OCI-LY1 (cell line): ENCODE results near the gene TTYH1.
A peak's percentile ranks its signal among the peaks of the same experiment; 100 is the strongest.
"Not testable (repeated sequence)": the region's sequence is repeated elsewhere in the genome, so short reads cannot be mapped to it uniquely, and the experiment has no call there.

Experiments
- H2AFZ ChIP-seq: fragments of 200-600 bp; sonication (generic), shearing (Covaris generic); 2 replicates; pipeline ENCODE4 v1.6.0; 2014; ENCODE audit warnings: antibody characterized with exemption, mild to moderate bottlenecking, low read length
- H3F3A ChIP-seq: fragments of 200-600 bp; sonication (generic), shearing (Covaris generic); 2 replicates; pipeline ENCODE4 v1.6.0; 2014; ENCODE audit warnings: mild to moderate bottlenecking, antibody characterized with exemption, low read length, moderate library complexity; ENCODE audit not compliant: insufficient read depth
- H3K27ac ChIP-seq: fragments of 200-600 bp; sonication (generic); 2 replicates; pipeline ENCODE4 v1.5.1; 2014; ENCODE audit warnings: low read length, mixed run types, mild to moderate bottlenecking, low read depth; ENCODE audit not compliant: poor library complexity, severe bottlenecking
- H3K27me3 ChIP-seq: fragments of 200-600 bp; sonication (generic); 2 replicates; pipeline ENCODE4 v1.6.0; 2014; ENCODE audit warnings: antibody characterized with exemption, mild to moderate bottlenecking, low read length, moderate library complexity; ENCODE audit not compliant: insufficient read depth
- H3K36me3 ChIP-seq: fragments of 200-600 bp; sonication (generic); 2 replicates; pipeline ENCODE4 v1.6.1; 2014; ENCODE audit warnings: mild to moderate bottlenecking, antibody characterized with exemption, low read length, moderate library complexity, mixed read lengths; ENCODE audit not compliant: insufficient read depth
- H3K4me1 ChIP-seq: fragments of 200-600 bp; sonication (generic); 2 replicates; pipeline ENCODE4 v1.5.1; 2014; ENCODE audit warnings: mild to moderate bottlenecking, low read length, moderate library complexity; ENCODE audit not compliant: insufficient read depth, severe bottlenecking
- H3K4me2 ChIP-seq: fragments of 200-600 bp; sonication (generic), shearing (Covaris generic); 2 replicates; pipeline ENCODE4 v1.6.1; 2014; ENCODE audit warnings: low read length
- H3K4me3 ChIP-seq: fragments of 200-600 bp; sonication (generic); 2 replicates; pipeline ENCODE4 v1.5.1; 2014; ENCODE audit warnings: low read length, low read depth, mild to moderate bottlenecking, mixed read lengths; ENCODE audit not compliant: poor library complexity, severe bottlenecking
- H3K79me2 ChIP-seq: fragments of 200-600 bp; shearing (Covaris generic); 2 replicates; pipeline ENCODE4 v1.6.1; 2016; ENCODE audit warnings: mixed run types, low read length, mixed read lengths; ENCODE audit not compliant: insufficient read depth
- H3K9ac ChIP-seq: fragments of 200-600 bp; sonication (generic), shearing (Covaris generic); 2 replicates; pipeline ENCODE4 v1.6.1; 2014; ENCODE audit warnings: mild to moderate bottlenecking, low read length, mixed read lengths
- H3K9me2 ChIP-seq: fragments of 200-600 bp; sonication (generic), shearing (Covaris generic); 2 replicates; pipeline ENCODE4 v1.6.1; 2014; ENCODE audit warnings: low read depth, mild to moderate bottlenecking, low read length, mixed read lengths
- H3K9me3 ChIP-seq: fragments of 200-600 bp; shearing (Covaris generic); 2 replicates; pipeline ENCODE4 v1.6.1; 2014; ENCODE audit warnings: low read length, mixed read lengths
- H4K20me1 ChIP-seq: fragments of 200-600 bp; sonication (generic), shearing (Covaris generic); 2 replicates; pipeline ENCODE4 v1.6.0; 2016; ENCODE audit warnings: mild to moderate bottlenecking, low read length; ENCODE audit not compliant: insufficient read depth
- CTCF ChIP-seq: fragments of 200-600 bp; sonication (generic), shearing (Covaris generic); IDR thresholded peaks from 2 replicates; pipeline ENCODE4 v1.5.1; 2017; ENCODE audit warnings: mild to moderate bottlenecking, antibody characterized with exemption, low read length, moderate library complexity, mixed read lengths
- EZH2 ChIP-seq: fragments of 200-600 bp; sonication (generic), shearing (Covaris generic); IDR thresholded peaks from 2 replicates; pipeline ENCODE4 v1.8.0; 2017; ENCODE audit warnings: borderline replicate concordance, mixed run types, mild to moderate bottlenecking, antibody characterized with exemption, low read length, moderate library complexity, mixed read lengths

The TTYH1 gene

GRCh38 chr19:54373781-54374631 lies 41.3 kb upstream of the TTYH1 start:
- Histone ChIP-seq H2AFZ (no peak overlapping the region), H4K20me1 (no peaks in the 10 kb centered on the region), H3K36me3 (no peaks in the 10 kb centered on the region; the same call in 1 of the 2 replicates), H3K9me2 (no peaks in the 10 kb centered on the region), H3K27ac (peak overlapping the region; percentile 16), H3K4me3 (no peak overlapping the region), H3K4me2 (no peak overlapping the region), H3K79me2 (no peaks in the 10 kb centered on the region), H3K9me3 (no peaks in the 10 kb centered on the region), H3K27me3 (peaks cover 3% of the 10 kb centered on the region; the same call in 1 of the 2 replicates), H3K4me1 (peaks cover 43% of the 10 kb centered on the region), H3K9ac (no peak overlapping the region), H3F3A (no peaks in the 10 kb centered on the region)
- TF ChIP-seq CTCF (no peak), EZH2 (no peak)

GRCh38 chr19:54375181-54375938 lies 39.9 kb upstream of the TTYH1 start:
- H3K79me2 ChIP-seq, H2AFZ ChIP-seq, H3F3A ChIP-seq, H3K9ac ChIP-seq, H3K4me3 ChIP-seq, H4K20me1 ChIP-seq, H3K4me2 ChIP-seq, H3K9me3 ChIP-seq, H3K9me2 ChIP-seq, H3K36me3 ChIP-seq, H3K27me3 ChIP-seq: not testable (repeated sequence)
- Histone ChIP-seq H3K27ac (peak overlapping the region; percentile 45), H3K4me1 (peaks cover 44% of the 10 kb centered on the region)

GRCh38 chr19:54376610-54377285 lies 38.5 kb upstream of the TTYH1 start:
- Histone ChIP-seq H3K36me3 (no peaks in the 10 kb centered on the region; the same call in 1 of the 2 replicates), H3K9me3 (no peaks in the 10 kb centered on the region), H3K4me1 (peaks cover 42% of the 10 kb centered on the region), H3K27ac (peak overlapping the region; percentile 50), H3K4me2 (no peak overlapping the region), H3F3A (no peaks in the 10 kb centered on the region), H3K79me2 (no peaks in the 10 kb centered on the region), H3K9me2 (no peaks in the 10 kb centered on the region), H4K20me1 (no peaks in the 10 kb centered on the region), H3K9ac (no peak overlapping the region), H3K27me3 (peaks cover 3% of the 10 kb centered on the region; the same call in 1 of the 2 replicates), H3K4me3 (no peak overlapping the region), H2AFZ (no peak overlapping the region)
- TF ChIP-seq CTCF: no peak
- no peak for TF ChIP-seq EZH2
